Neuronal stem cell (in vitro differentiated cells): Measurements from ENCODE around the gene HEMK1.

Experiments
- DNase-seq: peaks from one replicate; pipeline ENCODE4 v3.0.0-alpha.2; 2013; ENCODE audit warnings: low spot score
- H2AFZ ChIP-seq: one replicate; pipeline ENCODE4 v1.6.1; 2013; ENCODE audit warnings: mild to moderate bottlenecking, low read length, inconsistent platforms
- H2AK5ac ChIP-seq: 2 replicates; pipeline ENCODE4 v1.6.1; 2013; ENCODE audit warnings: low read depth, mild to moderate bottlenecking, inconsistent platforms, low read length, moderate library complexity, mixed read lengths
- H2BK120ac ChIP-seq: 2 replicates; pipeline ENCODE4 v1.6.1; 2013; ENCODE audit warnings: low read depth, mild to moderate bottlenecking, inconsistent platforms, low read length, moderate library complexity, mixed read lengths
- H2BK12ac ChIP-seq: one replicate; pipeline ENCODE4 v1.6.1; 2013; ENCODE audit warnings: low read length, inconsistent platforms
- H2BK15ac ChIP-seq: 2 replicates; pipeline ENCODE4 v1.6.1; 2013; ENCODE audit warnings: mild to moderate bottlenecking, low read length, inconsistent platforms, mixed read lengths
- H2BK5ac ChIP-seq: one replicate; pipeline ENCODE4 v1.6.1; 2013; ENCODE audit warnings: inconsistent platforms, mild to moderate bottlenecking, low read length, moderate library complexity
- H3K14ac ChIP-seq: one replicate; pipeline ENCODE4 v1.6.1; 2013; ENCODE audit warnings: low read length, inconsistent platforms
- H3K18ac ChIP-seq: 2 replicates; pipeline ENCODE4 v1.6.1; 2013; ENCODE audit warnings: low read length, inconsistent platforms
- H3K23ac ChIP-seq: 2 replicates; pipeline ENCODE4 v1.6.1; 2013; ENCODE audit warnings: low read depth, mild to moderate bottlenecking, mixed read lengths, low read length, inconsistent platforms; ENCODE audit not compliant: poor library complexity
- H3K27ac ChIP-seq: replicated peaks from 3 replicates; pipeline ENCODE4 v1.5.1; 2013; ENCODE audit warnings: low read length, inconsistent platforms
- H3K27me3 ChIP-seq, 3 experiments: 2 replicates each; pipeline ENCODE4 v1.6.1; 2013; ENCODE audit warnings: low read length in 3 of 3, mild to moderate bottlenecking in 2 of 3, inconsistent platforms in 1 of 3, low read depth in 1 of 3, mixed read lengths in 1 of 3, moderate library complexity in 1 of 3; ENCODE audit not compliant: control insufficient read depth in 3 of 3, insufficient read depth in 3 of 3
- H3K36me3 ChIP-seq, 2 donors: replicated peaks in 1 of 2; 2 replicates each; pipeline ENCODE4 v1.6.1; 2013; ENCODE audit warnings: low read length in 2 of 2; ENCODE audit not compliant: control insufficient read depth in 2 of 2, insufficient read depth in 2 of 2
- H3K4ac ChIP-seq: 2 replicates; pipeline ENCODE4 v1.6.1; 2013; ENCODE audit warnings: inconsistent platforms, mild to moderate bottlenecking, low read length, moderate library complexity
- H3K4me1 ChIP-seq, 2 donors: 1 replicate in 1 of 2; 2 replicates in 1 of 2; pipeline ENCODE4 v1.6.1; 2013; ENCODE audit warnings: low read length in 2 of 2, low read depth in 1 of 2; ENCODE audit not compliant: control insufficient read depth in 2 of 2, insufficient read depth in 1 of 2
- H3K4me2 ChIP-seq: one replicate; pipeline ENCODE4 v1.6.1; 2013; ENCODE audit warnings: mild to moderate bottlenecking, low read length, inconsistent platforms; ENCODE audit not compliant: insufficient read depth, poor library complexity, severe bottlenecking
- H3K4me3 ChIP-seq, 2 donors: 2 replicates each; pipeline ENCODE4 v1.5.1; 2013; ENCODE audit warnings: low read length in 2 of 2, mild to moderate bottlenecking in 2 of 2, inconsistent platforms in 1 of 2, moderate library complexity in 1 of 2
- H3K79me1 ChIP-seq: one replicate; pipeline ENCODE4 v1.6.1; 2013; ENCODE audit warnings: low read depth, mild to moderate bottlenecking, inconsistent platforms, low read length, moderate library complexity
- H3K9ac ChIP-seq: one replicate; pipeline ENCODE4 v1.6.1; 2013; ENCODE audit warnings: mild to moderate bottlenecking, low read depth, low read length, inconsistent platforms; ENCODE audit not compliant: poor library complexity
- H3K9me3 ChIP-seq, 2 donors: replicated peaks in 1 of 2; 2 replicates each; pipeline versions ENCODE3 to v1.6.1; 2013; ENCODE audit warnings: low read length in 2 of 2, mild to moderate bottlenecking in 2 of 2, inconsistent platforms in 1 of 2, low read depth in 1 of 2, mixed read lengths in 1 of 2, moderate library complexity in 1 of 2; ENCODE audit not compliant: control insufficient read depth in 2 of 2, insufficient read depth in 1 of 2
- H4K8ac ChIP-seq: one replicate; pipeline ENCODE4 v1.6.1; 2013; ENCODE audit warnings: low read depth, mild to moderate bottlenecking, inconsistent platforms, low read length, moderate library complexity
- H4K91ac ChIP-seq: one replicate; pipeline ENCODE4 v1.6.1; 2013; ENCODE audit warnings: low read length, low read depth, mild to moderate bottlenecking, inconsistent platforms; ENCODE audit not compliant: poor library complexity
- WGBS, 2 donors: extraction: QIAGEN DNeasy Blood & Tissue Kit; methylation state at CpG; one replicate each; pipeline ENCODE4 v1.1.7; 2013; ENCODE audit warnings: missing lambda C conversion rate in 2 of 2, mixed read lengths in 1 of 2; ENCODE audit not compliant: insufficient read length in 2 of 2, insufficient replicate concordance in 1 of 2; ENCODE audit errors: extremely low coverage in 2 of 2; 5-methylcytosine and 5-hydroxymethylcytosine counted together

Gene HEMK1

DNA sequence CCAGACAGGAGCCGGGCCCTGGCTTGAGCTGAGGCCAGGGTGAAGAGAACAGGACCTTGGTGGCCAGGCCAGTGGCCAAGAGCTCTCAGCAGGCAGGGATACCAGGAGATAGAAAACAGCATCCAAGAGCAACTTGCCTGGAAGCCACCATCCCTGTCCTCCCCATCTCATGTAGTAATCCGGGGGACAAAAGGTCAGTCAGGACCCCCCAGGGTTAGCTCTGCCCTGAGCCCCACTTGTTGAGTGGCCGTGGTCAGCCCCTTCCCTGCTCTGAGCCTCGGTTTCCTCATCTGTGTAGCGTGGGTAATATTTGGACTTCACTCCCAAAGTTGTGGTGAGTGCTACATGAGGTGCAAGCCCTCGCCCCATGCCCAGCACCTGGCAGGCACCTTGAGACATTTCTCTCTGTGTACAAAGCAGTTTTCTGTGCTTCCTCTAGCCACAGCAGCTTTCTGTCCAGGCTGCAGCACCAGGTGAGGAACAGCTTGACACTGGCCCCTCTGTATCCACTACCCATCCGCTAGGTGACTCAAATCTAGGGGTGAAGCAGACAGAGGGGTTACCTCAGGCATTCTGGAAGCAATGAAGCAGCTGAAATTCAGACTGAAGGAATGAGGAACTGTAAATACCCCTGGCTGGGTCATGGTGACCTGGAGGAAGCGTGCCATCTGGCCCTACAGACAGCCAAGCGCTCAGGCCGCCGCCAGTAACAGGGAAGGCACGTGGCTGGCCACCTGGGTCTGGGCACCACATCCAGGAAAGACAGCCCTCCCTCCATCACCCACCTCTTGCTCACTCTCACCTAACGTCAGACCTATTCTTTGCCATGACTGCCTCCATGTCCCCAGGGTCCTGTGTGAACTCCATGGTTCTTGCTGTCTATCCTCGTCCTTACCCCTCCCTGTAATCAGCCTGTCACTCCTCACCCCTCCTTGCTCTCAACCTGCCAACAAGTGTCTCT, 35.6 kb downstream of the HEMK1 start:
- Histone ChIP-seq H2BK120ac (no peak overlapping the region), H3K27ac (no peak overlapping the region), H3K27me3 (no peaks in the 10 kb centered on the region), H2BK12ac (no peak overlapping the region), H3K9me3 (no peaks in the 10 kb centered on the region), H2BK15ac (no peak overlapping the region), H2AFZ (no peak overlapping the region), H3K4me1 (peaks cover 8 to 15% of the 10 kb centered on the region in 2 donors), H3K18ac (no peak overlapping the region), H3K4me3 (no peak overlapping the region), H3K4me2 (no peak overlapping the region), H3K9ac (peak overlapping the region; percentile 50), H4K91ac (no peak overlapping the region), H3K79me1 (peaks cover under 1% of the 10 kb centered on the region), H2BK5ac (no peak overlapping the region), H3K36me3 (peaks cover 2 to 46% of the 10 kb centered on the region in 2 donors), H3K4ac (no peak overlapping the region), H3K23ac (peak overlapping the region; percentile 23), H4K8ac (no peak overlapping the region), H2AK5ac (no peak overlapping the region), H3K14ac (no peak overlapping the region)
- DNase-seq, result no peak
- no CpG with 5 or more reads among the region's 14 CpGs for WGBS, 2 donors

DNA sequence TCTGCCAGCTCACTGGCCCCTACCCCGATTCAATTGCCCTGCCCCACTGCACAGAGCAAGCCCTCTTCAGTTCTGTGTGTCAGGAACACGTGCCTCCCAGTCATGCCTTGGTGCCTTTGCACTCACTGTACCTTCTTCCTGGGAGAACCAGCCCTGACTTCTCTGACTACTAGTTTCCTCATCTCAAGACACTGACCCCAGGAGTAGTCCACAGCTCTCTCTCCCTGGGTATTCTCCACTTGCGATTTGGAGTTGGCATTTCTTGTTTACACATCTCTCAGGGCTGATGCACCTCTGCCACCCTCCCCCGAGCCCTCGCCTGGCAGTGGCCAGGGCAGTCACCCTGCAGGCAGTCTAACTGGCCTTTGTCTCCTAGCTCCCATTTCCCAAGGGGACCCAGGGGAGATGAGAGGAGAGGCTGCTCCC, 36.6 kb downstream of the HEMK1 start:
- H2BK15ac ChIP-seq, result no peak overlapping the region
- no peak overlapping the region for H2BK120ac ChIP-seq
- H2AFZ ChIP-seq, result no peak overlapping the region
- no peak overlapping the region for H4K91ac ChIP-seq
- peaks cover 0 to 6% (median 0%) of the 10 kb centered on the region in 3 experiments for H3K27me3 ChIP-seq
- H3K36me3 ChIP-seq, result peaks cover 2 to 46% of the 10 kb centered on the region in 2 donors
- H3K4ac ChIP-seq, result no peak overlapping the region
- no peak for DNase-seq
- no peak overlapping the region for H3K4me3 ChIP-seq
- H2BK5ac ChIP-seq, result no peak overlapping the region
- H3K4me1 ChIP-seq, result peaks cover 13 to 19% of the 10 kb centered on the region in 2 donors
- no peaks in the 10 kb centered on the region for H3K79me1 ChIP-seq
- H2AK5ac ChIP-seq, result no peak overlapping the region
- H2BK12ac ChIP-seq, result no peak overlapping the region
- H3K9ac ChIP-seq, result no peak overlapping the region
- no peak overlapping the region for H3K23ac ChIP-seq
- no peak overlapping the region for H3K4me2 ChIP-seq
- no CpG with 5 or more reads among the region's 5 CpGs for WGBS, 2 donors
- no peak overlapping the region for H3K14ac ChIP-seq
- H3K18ac ChIP-seq, result no peak overlapping the region
- no peak overlapping the region for H3K27ac ChIP-seq
- H4K8ac ChIP-seq, result no peak overlapping the region
- H3K9me3 ChIP-seq, result no peaks in the 10 kb centered on the region

DNA sequence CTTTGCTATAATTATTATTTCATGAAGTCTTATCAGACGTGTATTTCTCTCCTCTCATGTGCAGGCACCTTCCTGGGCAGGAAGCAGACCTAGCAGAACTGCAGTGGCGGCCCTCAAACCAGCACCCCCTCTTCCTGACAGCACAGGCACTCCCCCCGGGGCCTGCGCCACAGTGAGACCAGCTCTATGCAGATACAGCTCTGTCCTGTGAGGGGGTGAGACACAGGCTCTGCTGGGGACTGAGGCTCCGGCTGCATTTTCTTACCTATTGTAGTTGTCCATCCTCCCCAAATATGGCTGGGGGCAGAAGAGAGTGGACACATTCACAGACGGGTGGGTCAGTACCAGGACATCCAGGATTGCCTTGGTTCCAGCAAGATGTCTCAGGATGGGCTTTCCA, 37.3 kb downstream of the HEMK1 start:
- no peak overlapping the region for H3K9ac ChIP-seq
- no peak overlapping the region for H2BK120ac ChIP-seq
- no peak overlapping the region for H3K14ac ChIP-seq
- no peak overlapping the region for H2BK15ac ChIP-seq
- no peak for DNase-seq
- no peak overlapping the region for H3K4me3 ChIP-seq
- H2BK12ac ChIP-seq, result no peak overlapping the region
- H4K8ac ChIP-seq, result no peak overlapping the region
- H3K27me3 ChIP-seq, result peaks cover 0 to 6% (median 0%) of the 10 kb centered on the region in 3 experiments
- H3K36me3 ChIP-seq, result peaks cover 2 to 46% of the 10 kb centered on the region in 2 donors
- H3K18ac ChIP-seq, result no peak overlapping the region
- H2AK5ac ChIP-seq, result no peak overlapping the region
- no peak overlapping the region for H2BK5ac ChIP-seq
- H4K91ac ChIP-seq, result no peak overlapping the region
- H3K4me2 ChIP-seq, result no peak overlapping the region
- WGBS, 2 donors, result no CpG with 5 or more reads among the region's 6 CpGs
- H3K4me1 ChIP-seq, result peaks cover 13 to 14% of the 10 kb centered on the region in 2 donors
- H3K27ac ChIP-seq, result no peak overlapping the region
- H3K9me3 ChIP-seq, result no peaks in the 10 kb centered on the region
- no peaks in the 10 kb centered on the region for H3K79me1 ChIP-seq
- H2AFZ ChIP-seq, result no peak overlapping the region
- H3K4ac ChIP-seq, result no peak overlapping the region
- H3K23ac ChIP-seq, result no peak overlapping the region
